T47D (cell line): ENCODE measurements around the gene GAB2.

Experiments
- DNase-seq, 2 experiments: peaks; one replicate each; pipeline versions ENCODE4 v3.0.0 to v3.0.0-alpha.2; 2011 to 2012; ENCODE audit warnings: low read depth in 1 of 2, low spot score in 1 of 2
- JUND ChIP-seq: IDR thresholded peaks from 2 replicates; pipeline ENCODE4 v1.6.1; 2012; ENCODE audit warnings: low read depth
- in situ Hi-C: cut with HindIII; loops from 2 replicates; pipeline ENCODE4 v1.10.0; 2016; ENCODE audit warnings: low sequenced_read_pairs, low pct_unique_long_range_greater_than_20kb

Gene GAB2

DNA sequence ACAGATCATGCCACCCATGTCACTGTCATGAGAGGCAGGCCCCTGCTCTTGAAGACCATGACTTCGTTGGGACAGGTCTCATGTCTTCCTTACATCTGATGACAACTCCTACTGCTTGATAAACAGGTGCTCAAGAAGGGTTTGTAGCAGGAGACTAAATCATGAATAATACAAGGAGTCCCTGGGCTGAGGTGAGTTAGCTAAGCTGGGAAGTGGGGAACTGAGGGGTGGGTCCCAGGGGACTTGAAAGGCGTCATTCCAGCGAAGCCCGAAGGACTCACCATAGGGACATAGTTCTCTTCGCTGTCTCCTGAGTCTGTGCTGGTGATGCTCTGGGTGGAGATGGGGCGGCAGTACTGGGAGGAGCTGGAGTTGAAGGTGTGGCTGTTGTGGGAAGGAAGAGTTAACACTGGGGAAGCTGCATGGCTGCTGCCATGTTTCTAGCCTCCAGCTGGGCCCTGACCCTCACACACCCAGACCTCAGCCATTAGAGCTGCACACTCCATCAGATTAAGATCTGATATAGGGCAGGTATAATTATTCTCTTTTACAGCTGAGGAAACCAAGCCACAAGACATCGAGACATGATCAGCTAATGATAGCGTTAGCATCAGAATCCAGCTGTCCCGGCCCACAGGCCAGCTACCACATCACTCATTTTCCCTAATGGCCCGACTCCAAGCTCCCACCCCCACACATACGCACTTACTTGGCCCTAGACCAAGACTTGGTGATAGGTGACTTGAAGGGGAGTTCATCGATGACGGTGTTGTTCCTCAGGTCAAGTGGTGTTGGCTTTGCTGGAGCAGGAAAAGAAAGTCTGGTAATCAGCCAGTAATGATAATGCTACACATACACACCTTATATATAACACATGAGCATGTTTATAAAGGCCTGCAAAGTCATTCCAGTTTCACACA is 196.0 kb downstream of the GAB2 start:
- TF ChIP-seq JUND = no peak
- no peak for DNase-seq
- in situ Hi-C loops = no loop called here

DNA sequence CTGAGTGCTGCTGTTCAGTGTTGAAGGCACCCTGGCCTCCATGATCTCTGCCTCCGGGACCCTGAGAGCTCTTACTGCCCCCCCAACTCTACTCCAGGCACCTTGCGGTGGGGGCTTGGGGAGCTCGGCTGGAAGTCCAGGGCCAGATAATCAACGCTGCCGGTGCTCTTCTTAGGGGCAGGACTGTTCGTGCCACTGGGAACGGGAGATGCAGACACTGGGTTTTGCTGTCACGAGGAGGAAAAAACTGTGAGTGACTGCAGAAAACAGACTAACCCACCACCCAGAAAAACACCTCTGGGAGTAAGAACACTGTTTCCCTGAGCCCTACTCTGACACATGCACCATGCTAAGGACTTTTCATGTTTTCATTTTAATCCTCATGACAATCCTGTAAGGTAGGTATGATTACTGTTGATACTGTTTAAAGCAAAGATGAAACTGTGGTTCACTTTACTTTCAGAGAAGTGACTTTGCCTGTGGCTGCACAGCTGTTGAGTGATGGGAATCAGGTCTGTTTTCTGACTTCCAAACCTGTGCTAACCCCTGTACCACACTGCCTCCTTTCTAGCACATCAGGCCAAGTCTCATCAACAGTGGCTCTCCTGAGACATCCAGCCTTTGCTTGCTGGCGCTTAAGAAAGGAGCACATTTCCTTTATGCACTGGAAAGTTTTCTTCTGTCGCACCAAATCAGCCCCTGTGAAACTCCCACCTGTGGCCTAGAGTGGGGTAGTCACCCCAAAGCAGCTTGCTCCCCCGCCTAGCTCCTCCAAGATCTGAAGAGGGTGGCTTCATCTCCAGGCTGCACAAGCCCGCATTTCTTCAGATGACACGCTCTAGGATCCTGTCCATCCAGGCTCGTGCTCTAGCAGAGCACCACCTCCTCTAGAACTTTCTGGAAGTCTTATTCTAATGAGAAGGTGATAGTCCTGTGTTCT is 197.1 kb downstream of the GAB2 start:
- in situ Hi-C loops = no loop called here
- no peak for TF ChIP-seq JUND
- no peak for DNase-seq

DNA sequence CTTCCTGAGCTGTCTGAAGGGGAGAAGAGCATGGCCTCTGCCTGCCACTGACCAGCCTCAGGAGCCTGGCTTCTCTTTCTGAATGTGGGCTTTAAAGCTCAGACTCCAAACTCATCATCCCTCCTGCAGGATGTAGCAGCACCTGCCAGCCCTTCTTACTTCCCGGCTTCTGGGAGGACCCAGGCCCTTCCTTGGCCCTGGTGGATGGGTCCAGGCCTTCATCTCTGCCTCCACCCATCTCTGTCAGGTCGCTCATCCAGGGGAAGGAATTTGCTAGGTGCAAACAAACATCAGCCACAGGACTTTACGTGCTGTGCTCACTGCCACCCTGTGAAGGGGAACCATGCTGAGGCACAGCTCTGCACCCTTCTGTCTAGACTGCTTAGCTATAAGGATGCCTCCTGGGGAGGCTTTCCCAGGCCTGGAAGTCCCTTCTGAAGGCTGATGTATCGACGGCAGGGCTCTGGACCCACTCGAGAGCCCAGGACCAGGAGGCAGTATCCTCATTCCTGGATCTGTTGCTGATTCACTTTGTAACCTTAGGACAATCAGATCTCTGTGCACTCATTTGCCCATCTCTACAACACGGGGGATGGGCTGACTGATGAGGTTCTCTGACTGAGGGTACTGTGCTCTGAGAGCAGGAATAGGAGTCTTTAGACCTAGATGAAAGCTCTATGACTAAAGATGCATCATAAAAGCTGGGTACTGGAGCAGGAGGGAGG is 198.0 kb downstream of the GAB2 start:
- in situ Hi-C loops = no loop called here
- no peak for DNase-seq
- TF ChIP-seq JUND = no peak

DNA sequence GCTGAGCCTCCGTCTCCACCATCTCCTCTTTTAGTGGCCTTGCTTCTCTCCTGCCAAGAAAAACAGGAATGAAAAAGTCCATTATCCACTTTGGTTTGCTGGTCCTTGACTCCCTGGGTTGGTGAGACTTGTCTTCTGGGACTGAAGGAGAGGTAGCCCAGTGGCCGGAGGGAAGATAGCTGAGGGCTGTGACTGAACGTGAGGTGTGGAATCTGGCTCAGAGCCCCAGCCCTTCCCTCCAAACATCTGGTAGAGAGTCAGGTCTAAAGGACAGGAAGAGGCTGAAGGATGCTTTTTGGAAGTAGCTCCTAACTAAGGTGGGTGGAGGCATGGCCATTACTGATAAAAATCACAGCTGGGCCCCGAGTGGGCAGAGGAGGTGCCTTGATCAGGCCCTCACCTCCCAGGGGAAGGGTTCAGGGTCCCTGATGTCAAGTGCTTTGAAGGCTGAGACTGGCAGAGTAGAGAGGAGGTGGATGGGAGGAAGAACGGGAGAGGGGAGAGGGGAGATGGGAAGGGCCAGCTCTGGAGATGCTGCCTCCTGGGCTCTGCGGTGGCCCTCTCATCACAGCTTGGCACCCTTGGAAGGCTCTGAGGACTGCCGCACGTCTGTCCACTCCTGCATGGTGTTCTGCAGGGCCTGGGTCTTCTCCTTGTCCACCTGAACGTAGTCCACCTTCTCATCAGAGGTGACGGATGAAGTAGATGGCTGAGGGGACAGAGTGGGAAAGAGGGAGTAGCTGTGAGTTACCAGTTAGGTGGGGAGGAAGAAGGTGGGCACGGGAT is 198.7 kb downstream of the GAB2 start:
- in situ Hi-C loops = no loop called here
- no peak for DNase-seq
- TF ChIP-seq JUND = no peak

DNA sequence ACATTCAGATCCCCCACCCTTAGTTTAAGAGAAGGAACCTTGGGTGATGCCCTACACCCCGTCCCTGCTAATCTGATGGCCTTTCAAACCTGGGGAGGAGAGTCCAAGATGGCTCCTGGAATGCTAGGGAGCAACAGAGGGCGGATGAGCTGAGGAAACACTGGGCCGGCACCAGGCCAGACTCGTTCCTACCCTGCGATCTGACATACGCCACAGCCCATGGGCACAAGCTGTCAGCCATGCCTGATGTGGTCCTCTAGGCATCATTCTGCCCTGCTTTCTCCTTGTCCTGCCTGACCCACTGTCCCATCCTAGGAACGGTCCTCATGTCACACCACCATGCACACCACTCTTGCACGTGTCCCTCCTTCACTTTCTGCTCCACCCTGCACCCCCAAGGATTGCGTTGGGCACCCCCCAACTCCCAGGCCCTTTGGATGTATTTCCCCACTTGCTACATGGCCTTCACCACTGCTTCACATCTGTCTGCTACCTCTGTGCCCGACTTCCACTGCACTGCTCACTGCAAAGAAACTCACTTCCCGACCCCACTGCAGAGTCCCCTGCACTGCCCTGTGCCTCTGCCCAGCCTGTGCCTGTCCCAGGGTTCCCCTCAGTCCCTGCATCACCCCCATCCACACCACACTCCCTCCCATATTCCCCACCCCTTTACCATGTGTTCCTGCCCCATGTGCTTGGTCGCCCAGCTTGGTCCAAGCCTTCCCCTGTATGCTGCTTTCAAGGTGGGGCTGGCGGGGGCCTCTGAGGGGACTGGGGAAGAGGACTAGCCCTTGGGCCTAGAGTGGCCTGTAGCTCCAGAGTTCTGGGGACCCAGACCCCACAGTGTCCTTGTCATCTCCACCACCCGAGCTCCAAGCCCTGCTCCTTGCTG is 199.7 kb downstream of the GAB2 start:
- in situ Hi-C loops = no loop called here
- DNase-seq = no peak
- no peak for TF ChIP-seq JUND

DNA sequence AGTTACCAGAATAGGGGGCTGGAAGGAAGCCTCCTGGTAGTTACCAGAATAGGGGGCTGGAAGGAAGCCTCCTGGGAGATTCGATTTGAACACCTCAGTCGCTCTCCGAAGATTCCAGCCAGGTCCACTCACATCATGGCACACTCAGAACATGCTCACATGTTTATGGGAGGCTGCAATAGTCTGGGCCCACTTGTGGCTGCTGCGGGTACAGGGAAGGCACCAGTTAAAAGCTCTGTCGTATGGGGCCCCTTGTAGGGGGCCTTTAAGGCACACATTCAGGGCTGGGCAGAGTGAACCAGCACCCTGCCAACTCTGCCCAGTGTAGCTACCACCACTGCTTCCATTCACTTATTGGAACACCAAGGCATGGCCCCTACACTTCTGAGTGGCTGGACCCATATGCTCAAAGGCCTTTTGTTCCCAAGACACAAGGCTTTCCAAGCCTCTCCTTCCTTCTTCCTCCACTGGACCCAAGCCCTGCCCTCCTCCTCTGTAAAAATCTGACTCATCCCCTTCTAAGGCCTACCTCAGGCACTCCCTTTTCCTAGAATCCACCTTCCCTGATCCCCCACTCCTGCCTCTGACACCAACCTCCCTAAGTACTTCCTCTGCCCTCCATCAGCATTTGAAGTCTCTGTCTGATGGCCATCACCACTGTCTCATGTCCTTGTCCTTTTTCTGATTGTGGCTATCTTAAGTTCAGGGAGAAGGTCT is 200.9 kb downstream of the GAB2 start:
- DNase-seq = no peak
- in situ Hi-C loops = no loop called here
- TF ChIP-seq JUND = no peak

DNA sequence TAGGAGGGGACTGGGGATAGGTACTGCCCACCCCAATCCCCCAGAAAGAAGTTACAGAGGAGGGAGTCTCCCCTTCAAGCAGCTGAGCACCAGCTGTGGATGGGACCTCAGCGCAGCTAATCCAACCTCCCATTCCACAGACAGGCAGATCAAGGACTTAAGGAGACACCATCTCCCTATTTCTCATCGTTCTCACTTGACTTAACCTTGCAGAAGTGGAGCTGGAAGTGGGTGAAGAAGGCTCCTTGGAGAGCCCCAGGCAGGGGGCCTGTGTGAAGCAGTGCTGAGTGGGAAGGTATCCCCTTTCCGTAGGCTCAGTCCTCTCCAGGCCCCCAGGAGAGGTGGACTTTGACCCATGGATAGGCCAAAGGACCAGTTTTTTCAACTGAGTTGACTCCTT is 201.6 kb downstream of the GAB2 start:
- no peak for TF ChIP-seq JUND
- no peak for DNase-seq
- in situ Hi-C loops = no loop called here

DNA sequence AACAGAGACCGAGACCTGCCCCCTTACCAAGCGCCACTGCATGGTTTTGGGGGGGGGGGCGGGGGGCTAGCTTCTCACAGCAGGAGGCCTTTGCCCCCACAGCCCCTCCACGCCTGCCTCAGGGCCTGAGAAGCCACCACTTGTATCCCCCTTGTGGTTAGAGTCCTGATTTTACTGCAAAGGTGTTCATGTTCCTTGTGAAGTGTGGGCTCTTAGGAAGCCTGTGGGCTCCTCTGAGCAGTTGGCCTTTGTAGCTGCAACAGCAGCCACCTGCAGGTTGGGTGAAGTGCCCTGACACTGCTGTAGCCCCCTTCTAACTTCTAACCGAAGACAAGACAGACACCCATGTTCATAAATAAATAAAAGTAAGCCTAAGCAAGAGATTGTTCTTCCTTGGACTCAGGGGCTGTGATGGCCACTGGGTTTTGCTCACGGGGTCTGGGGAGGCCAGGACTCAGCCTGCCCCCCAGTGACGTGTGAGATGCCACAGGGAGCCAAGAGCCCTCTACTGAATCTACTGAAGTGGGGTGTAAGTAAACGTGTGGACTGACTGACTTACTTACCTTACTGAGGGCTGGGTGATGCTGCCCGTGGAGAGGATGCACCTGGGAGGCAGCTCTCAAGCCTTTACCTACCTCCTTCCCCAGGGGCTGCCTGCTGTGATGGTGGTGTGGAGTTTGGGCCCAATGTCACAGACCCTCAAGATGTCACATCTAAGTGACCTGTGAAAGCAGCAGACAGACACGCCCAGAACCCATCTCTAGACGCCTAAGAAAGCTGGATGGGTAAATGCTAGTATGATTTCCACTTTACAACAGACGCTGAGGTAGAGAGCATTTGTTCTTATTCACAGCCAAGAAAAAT is 203.1 kb downstream of the GAB2 start:
- TF ChIP-seq JUND = no peak
- in situ Hi-C loops = no loop called here
- DNase-seq = no peak

DNA sequence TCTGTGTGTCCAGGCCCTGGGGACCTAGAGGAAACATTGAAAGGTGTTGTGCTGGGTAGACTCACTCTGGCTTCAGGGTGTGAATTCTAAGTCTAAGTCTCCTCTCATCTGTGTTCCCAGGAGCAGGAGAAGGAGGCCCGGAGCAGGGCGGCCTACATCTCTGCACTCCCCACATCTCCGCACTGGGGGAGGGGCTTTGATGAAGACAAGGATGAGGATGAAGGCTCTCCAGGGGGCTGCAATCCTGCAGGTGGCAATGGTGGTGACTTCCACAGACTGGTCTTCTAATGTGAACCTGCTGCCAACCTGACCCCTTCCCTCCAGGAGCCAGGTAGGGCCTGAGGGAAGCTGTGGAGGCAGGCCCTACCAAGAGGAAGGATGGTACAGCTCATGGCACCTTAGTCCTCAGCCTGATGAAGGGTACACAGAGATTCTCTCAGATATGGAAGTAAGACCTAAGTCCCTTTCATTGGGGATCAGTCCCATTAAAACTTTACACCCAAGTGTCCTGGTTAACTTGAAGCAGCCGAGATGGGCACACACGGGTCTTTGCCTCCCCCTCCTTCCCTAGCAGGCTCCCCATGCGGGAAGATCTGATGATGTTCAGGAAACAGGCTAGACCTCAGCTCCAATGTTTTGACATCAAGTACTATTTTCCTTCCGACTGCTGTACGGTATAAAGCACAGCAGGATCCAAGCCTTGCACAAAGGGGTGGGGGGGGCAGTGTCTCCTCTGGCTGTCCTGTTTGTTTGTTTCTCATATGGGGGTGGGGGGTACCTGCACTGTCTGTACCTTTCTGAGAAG is 203.9 kb downstream of the GAB2 start:
- no peak for DNase-seq
- no peak for TF ChIP-seq JUND
- in situ Hi-C loops = no loop called here
